ENCODE measurements around the gene HEBP2. TPM values are rescaled to one million over a fixed set of nuclear protein-coding genes. Genes with fewer than 3 reads are reported as not detected.
A peak's percentile ranks its signal among the peaks of the same experiment; 100 is the strongest.

The HEBP2 gene
- total RNA-seq, 2 experiments from 2014 or later: 14.0 to 36.2 TPM

- H3K79me2 ChIP-seq (ENCODE audit: insufficient read depth, low read depth, low read length): no peaks in the 10 kb centered on the region; the same call in 1 of the 2 replicates
Observed at GRCh38 chr6:138404666-138405337, 779 bp downstream of the HEBP2 start.

GRCh38 chr6:138405816-138406413 is 1.9 kb downstream of the HEBP2 start:
- no peak overlapping the region for H3K27ac ChIP-seq (ENCODE audit: low read depth, low read length, poor library complexity, severe bottlenecking)
- ChIA-PET CTCF (ENCODE audit: unreplicated experiment) (interaction anchor here (1.0 to 1.3 kb wide), 2 partner anchors 11 to 291 kb away, joined by 3 to 4 read pairs; no protein-coding TSS in a partner anchor), POLR2A (interaction anchor here (0.5 to 2.4 kb wide), 6 partner anchors 12 to 289 kb away, joined by 3 to 12 read pairs (median 4); no protein-coding TSS in a partner anchor)
- TF ChIP-seq EZH2phosphoT487 (IDR thresholded peaks at IDR 0.05; ENCODE audit: borderline replicate concordance, low read depth, low read length) (no peak), CTCF (conservative IDR thresholded peaks at IDR 0.05; ENCODE audit: low read length) (no peak)
- no peaks in the 10 kb centered on the region for H4K20me1 ChIP-seq (ENCODE audit: insufficient read depth, low read length)
- peaks cover 49% of the 10 kb centered on the region for H3K36me3 ChIP-seq (ENCODE audit: insufficient read depth, low read length)
- peaks cover 20% of the 10 kb centered on the region for H3K4me1 ChIP-seq (ENCODE audit: insufficient read depth, low read length, poor library complexity, severe bottlenecking)
- no peaks in the 10 kb centered on the region for H3K9me2 ChIP-seq (ENCODE audit: insufficient read depth, low read length)
- intact Hi-C loops (cut with micrococcal nuclease; ENCODE audit: unreplicated experiment): loop anchor here (10.0 kb wide), 1 partner anchor 401 kb away; no protein-coding TSS in a partner anchor
- H3K79me2 ChIP-seq (ENCODE audit: insufficient read depth, low read depth, low read length): no peaks in the 10 kb centered on the region; the same call in 1 of the 2 replicates
- peak overlapping the region; percentile 84 for H3K4me3 ChIP-seq (ENCODE audit: low read depth, low read length, poor library complexity, severe bottlenecking)
- H3K4me2 ChIP-seq (ENCODE audit: low read length): peak overlapping the region; percentile 97; the same call in 1 of the 2 replicates
- H3K9me3 ChIP-seq (ENCODE audit: low read length): no peaks in the 10 kb centered on the region
- no peak for DNase-seq (ENCODE audit: low spot score)
- no peak overlapping the region for H2AFZ ChIP-seq (ENCODE audit: low read length)
- BruUV-seq (replicated peaks): no TSS peak

More at GRCh38 chr6:138404666-138405337, 779 bp downstream of the HEBP2 start:
- CTCF ChIA-PET (ENCODE audit: unreplicated experiment): interaction anchor here (1.0 to 1.4 kb wide), 3 partner anchors 10 to 290 kb away, joined by 3 to 6 read pairs (median 4); no protein-coding TSS in a partner anchor
- Histone ChIP-seq H2AFZ (ENCODE audit: low read length) (peak overlapping the region; percentile 88), H3K4me3 (ENCODE audit: low read depth, low read length, poor library complexity, severe bottlenecking) (peak overlapping the region; percentile 84), H3K9me2 (ENCODE audit: insufficient read depth, low read length) (no peaks in the 10 kb centered on the region), H3K4me2 (ENCODE audit: low read length) (peak overlapping the region; percentile 97), H3K27ac (ENCODE audit: low read depth, low read length, poor library complexity, severe bottlenecking) (peak overlapping the region; percentile 43), H3K36me3 (ENCODE audit: insufficient read depth, low read length) (peaks cover 39% of the 10 kb centered on the region), H4K20me1 (ENCODE audit: insufficient read depth, low read length) (no peaks in the 10 kb centered on the region), H3K4me1 (ENCODE audit: insufficient read depth, low read length, poor library complexity, severe bottlenecking) (peaks cover 20% of the 10 kb centered on the region), H3K9me3 (ENCODE audit: low read length) (no peaks in the 10 kb centered on the region)
- POLR2A ChIA-PET: interaction anchor here (0.7 to 2.4 kb wide), 6 partner anchors 11 to 288 kb away, joined by 3 to 12 read pairs (median 4); no protein-coding TSS in a partner anchor
- BruUV-seq (replicated peaks): no TSS peak
- intact Hi-C loops (cut with micrococcal nuclease; ENCODE audit: unreplicated experiment): loop anchor here (1.0 to 10.0 kb wide), 3 partner anchors 118 to 400 kb away; no protein-coding TSS in a partner anchor
- no peak for TF ChIP-seq CTCF (conservative IDR thresholded peaks at IDR 0.05; ENCODE audit: low read length)
- no peak for TF ChIP-seq EZH2phosphoT487 (IDR thresholded peaks at IDR 0.05; ENCODE audit: borderline replicate concordance, low read depth, low read length)
- peak; percentile 58 for DNase-seq (ENCODE audit: low spot score)

All from OCI-LY7 (cell line).